GM12878 (cell line): ENCODE data around the gene FRAS1. TPM values are rescaled to one million over a fixed set of nuclear protein-coding genes. Genes with fewer than 3 reads are reported as not detected.

Experiments
- EP300 ChIP-seq, 2 experiments: fragments of 150-350 bp in 1 of 2; IDR thresholded peaks; 2 replicates each; pipeline ENCODE4 v1.6.1; 2011 to 2012; ENCODE audit warnings: low read depth in 2 of 2, low read length in 2 of 2, borderline replicate concordance in 1 of 2, improper control_type of control experiment in 1 of 2, inconsistent platforms in 1 of 2; ENCODE audit not compliant: control insufficient read depth in 1 of 2
- HDGF ChIP-seq: fragments of 450-650 bp; IDR thresholded peaks from 2 replicates; pipeline ENCODE4 v1.6.1; 2016; ENCODE audit warnings: antibody characterized with exemption
- MAX ChIP-seq: IDR thresholded peaks from 2 replicates; pipeline ENCODE4 v1.6.1; 2012; ENCODE audit warnings: low read depth, low read length, improper control_type of control experiment
- NKRF ChIP-seq: fragments of 450-650 bp; conservative IDR thresholded peaks from 2 replicates; pipeline ENCODE4 v1.6.1; 2017; ENCODE audit warnings: mild to moderate bottlenecking, moderate library complexity
- PAX8 ChIP-seq: fragments of 450-650 bp; IDR thresholded peaks from 2 replicates; pipeline ENCODE4 v1.6.1; 2017; ENCODE audit warnings: mild to moderate bottlenecking, moderate library complexity
- PBX3 ChIP-seq: IDR thresholded peaks from 2 replicates; pipeline ENCODE4 v1.6.1; 2011; ENCODE audit warnings: mild to moderate bottlenecking, low read depth, low read length, moderate library complexity; ENCODE audit not compliant: insufficient replicate concordance
- STAT3 ChIP-seq: IDR thresholded peaks from 2 replicates; pipeline ENCODE4 v1.6.1; 2011; ENCODE audit warnings: low read depth, low read length, improper control_type of control experiment
- ZNF217 ChIP-seq: fragments of 450-650 bp; IDR thresholded peaks from 2 replicates; pipeline ENCODE4 v1.6.1; 2017; ENCODE audit warnings: antibody characterized with exemption, mild to moderate bottlenecking
- ZNF622 ChIP-seq: fragments of 450-650 bp; IDR thresholded peaks from 2 replicates; pipeline ENCODE4 v1.6.1; 2017; ENCODE audit warnings: mild to moderate bottlenecking, inconsistent platforms
- polyA plus RNA-seq, 11 experiments: library from polyadenylated mRNA; depleted of rRNA in 4 of 11; unstranded in 6 of 11; stranded (reverse) in 5 of 11; fragments of >200 nt; fragmentation: Nextera tagmentation in 4 of 11; fragmentation: Illumina TruSeq in 1 of 11; extraction: Ambion mirVana in 4 of 11; extraction: Trizol in 1 of 11; gene quantifications; 1 replicate in 1 of 11; 2 replicates in 10 of 11; pipeline versions ENCODE4 v1.2.1 to v1.2.3, GENCODE V29; 2011 to 2016; ENCODE audit warnings: inconsistent platforms in 2 of 11, missing spikeins in 2 of 11, low read depth in 1 of 11
- total RNA-seq, 4 experiments: library from RNA; depleted of rRNA in 3 of 4; stranded (reverse); fragments of >200 nt in 3 of 4; fragmentation: Illumina TruSeq in 1 of 4; extraction: Trizol in 1 of 4; gene quantifications; 2 replicates each; pipeline versions ENCODE4 v1.2.1 to v1.2.3, GENCODE V29; 2013 to 2021

Gene FRAS1
- total and polyA plus RNA-seq, 10 of the 15 experiments (the other 5 are each of a cell fraction or from before 2014, with no cell fraction given): 0.08 to 11.7 (median 0.20) TPM

GRCh38 chr4:78310007-78310739 lies 253.1 kb downstream of the FRAS1 start (continued):
- no peak for TF ChIP-seq PAX8
- no peak for TF ChIP-seq ZNF622
- no peak for TF ChIP-seq STAT3
- TF ChIP-seq HDGF: no peak
- no peak for TF ChIP-seq ZNF217
- TF ChIP-seq NKRF: no peak
- no peak for TF ChIP-seq EP300 (IDR thresholded peaks at IDR 0.05; ENCODE audit: borderline replicate concordance in 1 of 2, control insufficient read depth in 1 of 2, low read depth in 2 of 2, low read length in 2 of 2)
- no peak for TF ChIP-seq PBX3
- no peak for TF ChIP-seq MAX
